IPS-NIHi11 (cell line): Measurements from ENCODE around the gene MECP2.
"Not testable (repeated sequence)": the region's sequence is repeated elsewhere in the genome, so short reads cannot be mapped to it uniquely, and the experiment has no call there.

Experiments
- DNase-seq: peaks from one replicate; pipeline ENCODE4 v3.0.0; 2012; ENCODE audit warnings: mixed read lengths, low spot score

MECP2 gene

DNA sequence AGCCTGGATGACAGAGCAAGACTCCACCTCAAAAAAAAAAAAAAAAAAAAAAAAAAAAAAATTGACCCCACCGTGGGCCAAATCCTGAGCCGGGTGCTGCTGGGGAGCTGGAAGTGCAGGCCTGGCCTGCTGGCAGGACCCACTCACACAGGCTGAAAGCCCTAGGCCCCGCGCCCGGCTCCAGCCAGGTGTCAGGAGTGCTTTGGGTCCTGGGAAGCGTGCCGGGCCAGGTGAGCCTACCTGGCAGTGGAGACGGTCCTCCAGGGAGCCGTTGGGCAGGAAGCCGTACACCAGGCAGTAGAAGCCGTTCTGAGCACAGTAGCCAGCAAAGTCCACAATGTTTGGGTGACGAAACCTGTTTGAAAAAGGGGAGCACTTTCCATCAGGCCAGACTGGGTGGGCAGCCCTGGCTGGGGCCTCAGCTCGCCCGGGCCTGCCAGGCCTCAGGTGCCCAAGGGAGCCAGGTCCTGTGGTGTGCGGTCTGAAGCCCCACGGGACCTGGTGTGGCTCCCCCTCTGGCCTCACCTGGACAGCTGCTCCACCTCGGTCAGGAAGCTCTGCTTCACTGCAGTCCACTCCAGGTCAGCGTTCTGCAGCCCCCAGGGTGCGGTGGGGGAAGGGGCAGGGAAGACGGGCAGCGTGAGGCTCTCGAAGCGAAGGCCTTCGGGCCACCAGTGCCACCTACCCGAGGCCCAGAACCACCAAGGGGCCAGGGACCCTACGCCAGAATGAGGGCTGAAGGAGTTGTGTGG lies 79.6 kb downstream of the MECP2 start:
- no peak for DNase-seq

DNA sequence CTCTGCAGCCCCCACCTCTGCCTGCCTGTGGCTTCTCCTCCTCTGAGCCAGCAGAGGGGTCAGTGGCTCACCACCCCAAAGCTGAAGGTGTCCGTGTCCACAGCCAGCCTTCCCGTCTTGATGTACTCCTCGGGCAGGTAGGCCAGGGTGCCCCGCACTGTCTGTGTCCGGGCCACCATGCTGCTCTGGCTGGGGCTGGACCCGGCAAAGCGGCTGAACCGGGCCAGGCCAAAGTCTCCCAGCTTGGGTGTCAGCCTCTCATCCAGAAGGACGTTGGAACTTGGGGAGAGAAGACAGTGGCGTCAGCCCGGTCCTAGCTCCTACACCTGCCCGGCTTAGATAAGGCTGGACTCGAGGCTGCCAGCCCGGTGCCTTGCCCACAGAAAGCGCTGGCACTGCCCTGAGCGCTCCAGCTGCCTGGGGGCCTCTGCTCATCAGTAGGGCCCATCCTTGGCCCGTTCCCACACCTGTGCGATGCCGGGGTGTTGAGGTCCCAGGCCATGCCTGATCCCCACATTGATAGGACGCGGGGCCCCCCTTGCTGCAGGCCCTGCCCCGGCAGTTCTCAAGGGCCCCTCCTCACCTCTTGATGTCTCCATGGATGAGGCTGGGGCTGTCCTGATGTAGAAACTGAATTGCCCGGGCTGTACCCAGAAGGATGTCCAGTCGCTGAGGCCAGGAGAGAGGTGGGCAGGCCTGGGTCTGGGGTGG lies 81.0 kb downstream of the MECP2 start:
- DNase-seq = no peak

DNA sequence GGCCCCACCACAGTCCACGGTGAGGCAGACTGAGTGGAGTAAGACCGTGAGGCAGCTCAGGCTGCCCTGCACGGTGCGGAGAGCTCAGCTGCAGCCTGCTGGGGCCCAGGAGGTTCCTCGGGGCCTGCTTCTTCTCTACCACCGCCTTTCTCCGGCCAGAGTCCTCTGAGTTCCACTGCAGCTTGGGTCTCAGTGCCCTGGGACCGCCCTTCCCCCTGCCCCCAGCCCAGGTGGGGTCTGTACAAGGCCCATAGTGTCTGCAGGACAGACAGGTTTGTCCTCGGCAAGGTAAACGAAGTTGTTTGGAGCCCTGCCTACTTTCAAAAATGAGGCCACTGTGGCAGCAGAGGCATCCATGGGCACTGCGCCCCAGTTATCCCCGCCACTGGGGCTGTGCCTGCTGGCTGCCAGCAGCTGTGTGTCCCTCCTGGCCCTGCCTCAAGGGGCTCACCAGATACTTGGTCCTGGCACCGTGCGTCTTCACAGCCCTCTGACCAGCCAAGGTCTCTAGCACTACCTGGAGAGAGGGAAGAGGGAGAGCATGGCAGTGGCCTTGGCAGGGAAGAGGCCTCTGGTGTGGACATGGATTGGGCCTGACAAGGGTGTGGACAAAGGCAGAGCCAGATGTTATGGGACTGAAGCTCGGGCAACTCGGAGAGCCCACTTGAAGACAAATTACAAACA lies 81.8 kb downstream of the MECP2 start:
- no peak for DNase-seq

DNA sequence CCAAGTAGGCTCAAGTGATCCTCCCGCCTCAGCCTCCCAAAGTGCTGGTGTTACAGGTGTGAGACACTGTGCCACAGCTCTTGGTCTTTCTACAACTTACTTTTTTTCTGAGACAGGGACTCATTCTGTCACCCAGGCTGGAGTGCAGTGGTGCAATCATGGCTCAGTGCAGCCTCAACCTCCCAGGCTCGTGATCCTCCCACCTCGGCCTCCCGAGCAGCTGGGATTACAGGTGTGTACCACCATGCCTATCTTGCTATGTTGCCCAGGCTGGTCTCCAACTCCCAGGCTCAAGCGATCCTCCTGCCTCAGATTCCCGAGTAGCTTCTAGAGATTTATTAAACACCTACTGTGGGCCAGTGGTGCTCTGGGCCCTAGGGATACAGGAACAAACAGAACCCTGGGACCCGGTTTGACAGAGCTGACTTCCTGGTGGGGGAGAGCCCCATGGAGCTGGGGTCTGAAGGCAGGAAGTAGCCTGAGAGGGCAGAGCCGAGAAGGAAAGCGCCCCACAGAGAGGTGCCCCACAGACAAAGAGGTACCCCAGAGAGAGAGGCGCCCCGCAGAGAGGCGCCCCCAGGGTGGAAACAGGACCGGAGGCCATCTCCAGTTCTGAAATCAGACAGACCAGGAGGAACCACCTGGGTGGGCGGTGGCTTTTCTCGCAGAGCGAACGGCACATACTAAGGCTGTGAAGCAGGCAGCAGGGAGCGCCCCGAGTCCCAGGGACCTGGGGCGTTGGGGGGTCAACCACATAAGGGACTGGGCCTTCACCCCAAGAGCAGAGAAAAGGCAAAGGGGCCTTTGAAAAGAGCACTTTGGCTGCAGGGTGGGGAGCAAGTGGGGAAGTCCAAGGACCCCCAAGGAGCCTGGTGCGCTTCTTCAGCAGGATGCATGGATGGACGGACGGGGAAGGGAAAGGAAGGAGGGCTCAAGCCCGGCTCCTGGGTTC lies 82.8 kb downstream of the MECP2 start:
- DNase-seq = no peak

DNA sequence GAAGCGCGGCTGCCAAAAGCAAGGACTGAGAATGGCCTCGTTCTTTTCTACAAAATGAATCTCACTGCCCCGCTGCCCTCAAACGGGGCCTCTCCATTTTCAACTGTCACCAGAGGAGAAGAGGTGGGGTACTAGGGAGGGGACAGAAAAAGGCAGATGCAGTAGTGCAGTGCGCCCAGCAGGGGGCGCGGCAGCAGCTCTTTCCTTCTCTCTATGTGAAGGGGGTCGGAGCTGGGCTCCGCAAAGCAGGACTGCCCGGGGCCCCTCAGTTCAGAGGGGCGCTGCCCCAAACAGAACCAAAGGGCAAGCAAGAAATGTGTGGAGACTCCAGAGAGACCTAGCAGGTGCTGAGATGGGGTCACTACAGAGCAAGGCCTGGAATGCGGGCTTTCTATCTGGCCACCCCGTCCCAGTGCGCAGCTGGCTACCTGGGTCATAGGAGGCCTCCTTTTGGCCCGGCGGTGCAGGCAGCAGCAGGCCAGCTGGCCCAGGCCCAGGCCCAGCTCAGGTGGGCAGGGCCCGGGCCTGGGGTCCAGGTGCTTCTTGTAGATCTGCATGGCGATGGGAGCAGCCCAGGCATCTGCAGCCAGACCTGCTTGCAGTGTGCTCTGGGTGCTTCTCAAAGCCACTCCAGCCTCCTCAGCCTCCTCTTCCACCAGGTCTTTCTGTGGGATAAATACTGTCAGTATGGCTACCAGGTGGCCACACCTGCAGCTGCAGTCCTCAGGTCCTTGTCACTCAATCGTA lies 83.7 kb downstream of the MECP2 start:
- peak; percentile 67 for DNase-seq

DNA sequence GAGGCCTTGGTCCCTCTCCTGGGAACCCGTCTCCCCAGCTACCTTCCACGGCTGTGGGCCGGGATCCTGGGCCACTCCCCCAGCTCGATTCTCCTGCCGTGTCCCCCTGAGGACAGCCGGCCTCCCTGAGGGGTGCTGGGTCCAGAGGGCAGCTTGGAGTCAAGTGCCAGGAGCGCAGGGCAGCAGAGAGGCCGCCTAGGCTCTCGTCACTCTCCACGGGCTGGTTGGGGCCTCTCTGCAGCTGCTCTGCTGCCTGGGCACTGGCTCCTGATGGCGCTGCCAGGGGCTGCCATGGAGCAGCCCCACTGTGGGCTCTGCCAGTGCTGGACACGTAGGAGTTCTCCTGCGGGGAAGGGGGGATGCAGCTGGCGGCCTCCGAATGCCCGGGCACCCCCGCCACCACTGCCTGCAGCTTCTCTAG lies 84.5 kb downstream of the MECP2 start:
- DNase-seq = no peak

DNA sequence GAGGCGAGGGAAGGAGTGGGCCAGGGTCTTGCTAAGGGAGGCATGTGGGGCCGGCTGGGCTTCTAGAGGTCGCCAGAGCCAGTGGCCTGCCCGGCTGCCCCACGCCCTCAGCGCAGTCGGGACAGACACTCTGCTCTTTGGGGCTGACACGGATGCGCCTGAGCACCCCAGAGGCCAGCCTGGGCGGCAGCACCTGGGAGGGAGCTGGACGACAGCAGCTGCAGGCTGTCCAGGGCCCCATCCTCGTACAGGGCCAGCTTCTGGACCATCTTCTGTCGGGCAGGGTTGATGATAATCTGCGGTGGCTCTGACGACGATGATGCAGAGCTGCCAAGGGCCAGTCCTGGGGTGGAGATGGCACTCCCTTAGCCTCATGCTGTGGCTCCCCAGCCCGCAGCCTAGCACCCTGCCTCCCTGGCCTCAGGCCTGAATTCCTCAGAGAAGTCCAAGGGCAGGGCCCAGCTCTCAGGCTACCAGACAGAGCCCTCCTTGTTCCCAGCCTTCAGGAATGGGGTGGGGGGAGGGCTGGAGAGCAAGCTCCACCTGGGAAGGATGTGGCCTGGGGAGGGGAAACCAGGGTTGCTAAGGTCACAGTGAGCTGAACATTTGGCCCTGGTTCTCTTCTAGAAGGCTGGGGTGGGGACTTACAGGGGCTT lies 85.1 kb downstream of the MECP2 start:
- DNase-seq = no peak

DNA sequence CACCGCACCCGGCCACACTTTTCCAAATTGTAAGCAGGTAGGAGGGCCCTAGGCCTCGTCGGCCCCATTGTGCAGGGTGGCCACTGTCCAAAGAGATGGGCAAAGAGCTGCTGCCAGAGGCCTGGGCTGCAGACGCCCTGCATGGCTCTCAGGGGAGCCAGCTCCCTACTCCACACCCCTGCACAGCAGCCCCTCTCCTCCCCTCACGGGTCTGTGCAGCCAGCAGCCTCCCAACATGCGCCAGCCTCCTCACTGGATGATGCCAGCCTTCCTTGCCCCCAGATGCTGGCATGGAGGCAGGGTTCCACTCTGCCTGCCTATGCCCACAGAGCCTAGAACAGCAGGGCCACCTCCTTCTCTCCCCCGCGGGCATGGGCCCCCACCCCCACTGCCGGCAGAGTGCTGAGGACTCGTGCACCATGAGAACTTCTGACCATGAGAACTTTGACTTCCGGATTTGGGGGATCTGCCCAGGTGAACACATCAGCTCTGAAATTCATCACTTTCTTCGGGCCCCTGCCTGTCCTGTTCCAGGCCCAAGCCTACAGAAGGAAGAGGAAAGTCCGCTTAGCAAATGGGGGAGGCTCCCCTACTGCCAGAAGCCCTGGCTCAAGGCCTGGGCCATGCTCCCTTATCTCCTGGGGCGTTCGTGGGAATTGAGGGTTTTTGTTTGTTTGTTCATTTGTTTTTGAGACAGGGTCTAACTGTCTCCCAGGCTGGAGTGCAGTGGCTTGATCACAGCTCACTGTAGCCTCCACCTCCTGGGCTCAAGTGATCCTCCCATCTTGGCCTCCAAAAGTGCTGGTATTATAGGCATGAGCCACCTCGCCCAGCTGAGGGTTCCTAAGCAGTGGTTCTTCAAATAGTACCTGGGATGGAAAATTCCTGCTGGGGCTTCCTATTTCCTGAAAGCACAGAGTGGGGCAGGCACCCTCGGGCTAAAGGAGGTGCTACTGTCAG lies 85.9 kb downstream of the MECP2 start:
- DNase-seq = no peak

DNA sequence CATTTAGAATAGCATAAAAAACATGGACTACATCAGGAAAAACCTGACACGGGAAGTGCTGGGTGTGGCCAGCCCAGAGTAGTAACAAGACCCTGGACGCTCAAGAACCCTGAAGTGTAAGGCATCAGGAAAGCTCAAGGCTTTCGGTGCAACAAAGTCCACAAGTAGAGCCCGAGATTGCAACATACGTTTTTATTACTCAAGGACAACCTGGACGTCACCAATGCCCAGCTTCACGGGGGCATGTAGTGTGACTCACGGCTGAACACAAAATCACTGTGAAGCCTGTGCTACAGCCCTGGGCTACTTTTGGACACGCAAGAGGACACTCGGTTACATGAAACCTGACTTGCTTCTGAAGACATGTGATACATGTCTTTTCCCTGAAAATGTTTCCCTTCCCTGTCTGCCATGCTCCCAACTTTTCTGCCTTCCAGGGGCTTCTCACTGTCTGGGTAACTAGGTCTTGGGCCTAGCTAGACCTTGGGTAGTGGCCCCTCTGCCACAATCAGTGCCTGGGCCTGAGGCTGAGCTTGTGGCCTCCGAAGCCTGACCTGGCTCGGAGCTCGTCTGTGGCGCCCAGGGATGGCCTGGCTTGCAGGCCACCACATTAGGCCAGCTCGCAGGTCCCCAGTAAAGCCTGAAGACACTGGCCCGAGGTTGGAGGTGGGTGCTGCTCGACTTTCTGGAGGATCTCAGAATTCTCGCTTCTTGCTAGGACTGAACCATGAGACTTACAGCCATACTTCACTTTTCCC lies 87.0 kb downstream of the MECP2 start:
- no peak for DNase-seq

DNA sequence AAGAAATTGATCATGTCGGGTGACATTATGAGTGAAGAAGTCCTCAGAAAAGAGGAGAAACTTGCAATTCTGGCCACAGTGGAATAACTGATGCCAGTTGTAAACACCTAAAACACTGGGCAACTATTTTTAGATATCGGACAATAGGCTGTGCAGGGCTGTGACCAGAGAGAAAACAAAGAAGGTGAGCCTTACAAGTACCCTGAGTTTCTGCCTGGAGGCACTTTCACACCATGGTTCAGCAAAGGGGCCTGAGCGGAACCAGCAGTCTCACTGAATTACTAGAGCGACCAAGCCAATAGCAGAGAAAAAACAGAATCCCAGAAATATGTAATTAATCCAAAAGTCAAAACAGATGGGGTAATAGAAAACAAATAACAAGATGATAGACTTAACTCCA lies 89.0 kb downstream of the MECP2 start:
- no peak for DNase-seq

DNA sequence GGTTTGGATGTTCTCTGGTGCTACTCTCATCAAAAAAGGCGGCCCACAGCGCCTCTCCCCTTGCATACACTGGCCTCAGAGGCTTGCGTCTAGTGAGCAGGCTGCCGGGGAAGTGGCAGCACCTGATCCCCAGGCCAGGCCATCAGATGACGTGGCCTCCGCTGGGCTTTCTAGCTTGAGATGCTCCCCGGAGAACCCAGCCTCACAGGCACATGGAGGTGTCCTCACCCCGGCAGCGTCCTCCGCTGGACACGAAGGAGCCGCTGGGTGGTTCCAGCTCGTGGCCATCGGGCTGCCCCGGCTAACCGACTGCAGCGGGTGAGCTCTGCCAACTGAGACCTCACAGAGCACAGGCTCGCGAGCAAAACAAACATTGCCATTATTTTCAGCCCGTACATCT lies 90.6 kb downstream of the MECP2 start:
- no peak for DNase-seq

DNA sequence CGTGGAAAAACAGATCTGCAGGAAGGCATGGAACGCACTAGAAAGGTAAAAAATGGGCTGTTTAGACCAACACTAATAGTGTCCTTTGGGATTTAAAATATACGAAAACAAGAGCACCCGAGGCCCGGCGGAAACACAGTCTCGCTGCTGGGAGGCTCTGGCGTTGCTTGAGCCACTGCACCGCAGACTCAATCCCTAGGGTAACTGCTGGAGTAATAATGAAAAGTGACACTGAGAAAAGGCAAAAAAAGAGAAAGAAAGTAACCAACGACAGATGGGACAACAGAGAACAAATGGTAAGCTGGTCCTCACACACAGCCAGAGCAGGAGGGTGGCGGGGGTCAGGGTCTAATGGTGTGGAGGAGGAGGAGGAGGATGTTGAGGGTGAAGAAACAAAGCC lies 93.2 kb downstream of the MECP2 start:
- no peak for DNase-seq

DNA sequence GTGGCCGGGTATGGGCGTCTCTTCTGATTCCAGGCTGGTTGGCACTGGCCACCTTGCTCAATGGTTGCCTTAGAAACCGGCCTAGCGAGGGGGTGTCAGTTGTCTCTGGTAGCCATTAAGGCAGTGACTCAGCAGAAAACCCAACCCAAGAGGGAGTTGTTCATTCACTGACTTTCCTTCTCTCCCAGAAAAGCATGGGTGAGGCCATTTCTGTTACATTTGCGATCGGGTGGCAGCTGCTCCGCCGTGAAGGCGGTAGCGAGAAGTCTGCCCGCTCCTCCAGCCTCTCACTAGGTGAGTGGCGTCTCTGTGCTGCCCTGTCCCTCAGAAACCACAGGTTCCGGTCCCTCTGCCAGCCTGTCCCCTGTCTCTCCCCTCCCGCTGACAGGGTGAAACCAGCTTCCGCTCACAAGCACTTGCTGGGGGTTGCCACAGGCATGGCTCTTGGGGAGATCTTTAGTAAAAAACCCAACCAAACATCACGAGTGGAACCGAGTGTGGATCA lies 95.2 kb downstream of the MECP2 start:
- DNase-seq = no peak

DNA sequence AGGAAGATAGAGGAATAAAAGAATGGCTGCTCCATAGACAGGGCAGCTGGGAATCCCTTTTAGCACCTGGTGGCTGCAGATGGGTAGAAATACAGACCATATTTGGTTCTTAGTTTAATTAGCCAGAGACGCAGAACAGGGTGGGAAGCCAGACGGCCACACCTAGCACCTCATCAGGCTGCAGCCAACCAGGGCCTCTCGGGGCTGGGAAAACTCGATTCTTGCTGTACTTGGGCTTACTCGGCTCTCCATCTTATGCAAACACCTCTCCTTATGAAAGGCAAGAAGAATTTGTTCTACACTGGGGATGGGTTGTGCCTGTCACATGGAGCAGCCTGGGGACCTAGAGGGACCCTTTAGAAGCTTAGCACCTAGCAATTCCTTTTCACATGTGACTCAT lies 97.5 kb downstream of the MECP2 start:
- no peak for DNase-seq

DNA sequence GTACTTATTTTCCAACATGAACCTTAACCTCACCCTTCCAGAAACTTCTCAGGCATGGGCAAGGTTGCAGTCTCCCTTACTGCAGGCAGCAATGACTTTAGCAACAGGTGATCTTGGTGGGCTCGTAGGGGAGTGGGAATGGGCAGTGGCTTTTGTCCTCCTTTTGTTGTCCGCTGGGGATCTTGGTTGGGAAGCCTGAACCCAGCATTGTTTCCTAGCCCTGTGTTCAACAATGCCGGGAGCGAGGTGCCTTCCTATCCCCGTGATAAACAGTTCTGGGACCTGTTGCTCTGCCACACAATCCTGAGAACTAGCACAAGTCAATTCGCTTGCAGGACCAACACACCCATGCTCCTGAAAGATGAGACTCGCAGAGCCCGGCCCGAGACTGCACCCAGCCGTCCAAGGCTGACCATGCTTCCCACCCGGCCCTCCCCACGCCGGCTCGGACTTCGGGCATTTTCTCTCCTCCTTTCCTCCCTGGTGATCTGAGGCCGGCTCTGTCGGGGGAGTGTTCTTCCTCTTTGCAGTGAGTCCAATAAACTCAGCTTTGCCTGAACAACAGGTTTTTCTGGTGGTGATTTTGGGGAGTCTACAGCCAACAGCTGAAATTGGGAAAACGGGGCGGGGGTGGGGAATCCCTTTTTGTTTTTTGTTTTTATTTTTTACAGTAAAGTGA lies 98.0 kb downstream of the MECP2 start:
- DNase-seq = no peak

DNA sequence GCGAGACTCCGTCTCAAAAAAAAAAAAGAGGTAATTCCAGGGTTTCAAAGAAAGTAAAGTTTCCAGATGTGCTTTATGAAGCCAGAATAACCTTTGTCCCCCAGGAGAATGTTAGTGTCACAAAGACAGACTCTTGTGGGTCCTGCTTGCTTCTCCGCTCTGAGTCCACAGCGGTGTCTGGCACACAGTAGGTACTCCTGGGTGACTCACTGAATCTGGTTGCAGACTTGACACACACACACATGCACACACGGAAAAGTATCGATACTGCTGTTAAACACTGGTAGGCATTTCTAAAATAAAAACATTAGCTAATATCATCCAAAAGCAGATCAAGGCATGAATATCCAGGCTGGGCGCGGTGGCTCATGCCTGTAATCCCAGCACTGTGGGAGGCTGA lies 102.0 kb downstream of the MECP2 start:
- DNase-seq = no peak

DNA sequence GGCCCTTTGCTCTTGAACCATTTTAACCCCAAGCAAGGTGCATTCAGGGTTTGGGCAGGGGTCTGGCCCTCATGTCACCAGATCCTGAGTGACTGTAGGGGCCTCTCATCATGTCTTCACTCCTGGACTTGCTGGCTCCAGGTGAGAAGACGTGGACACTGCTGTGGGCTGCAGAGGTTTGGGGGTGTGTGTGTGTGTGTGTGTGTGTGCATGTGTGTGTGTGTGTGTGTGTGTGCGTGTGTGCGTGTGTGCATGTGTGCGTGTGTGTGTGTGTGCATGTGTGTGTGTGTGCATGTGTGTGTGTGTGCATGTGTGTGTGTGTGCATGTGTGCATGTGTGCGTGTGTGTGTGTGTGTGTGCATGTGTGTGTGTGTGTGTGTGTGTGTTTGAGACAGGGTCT lies 103.1 kb downstream of the MECP2 start:
- DNase-seq = not testable (repeated sequence)

DNA sequence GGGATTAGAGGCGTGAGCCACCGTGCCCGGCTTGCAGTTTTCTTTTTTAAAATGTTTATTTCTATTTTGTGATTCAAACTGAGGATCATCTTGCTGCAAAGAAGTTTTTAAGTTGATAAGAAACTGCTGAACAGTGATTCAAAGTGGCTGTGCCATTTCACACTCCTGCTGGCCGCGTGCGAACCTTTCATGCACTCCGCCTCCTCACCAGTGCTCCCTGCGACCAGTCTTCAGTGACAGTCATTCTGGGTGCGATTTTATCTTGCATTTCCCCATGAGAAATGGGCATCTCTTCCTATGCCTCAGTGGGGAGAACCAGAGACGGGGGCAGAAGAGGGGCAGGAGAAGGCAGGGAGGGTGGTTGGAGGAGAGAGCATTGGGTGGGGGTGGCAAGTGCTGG lies 103.5 kb downstream of the MECP2 start:
- no peak for DNase-seq
